Glutamatergic neuron (in vitro differentiated cells): ENCODE measurements around the gene QRICH1. TPM values are rescaled to one million over a fixed set of nuclear protein-coding genes. Genes with fewer than 3 reads are reported as not detected.
A peak's percentile ranks its signal among the peaks of the same experiment; 100 is the strongest.

Experiments used
- DNase-seq: peaks from one replicate; pipeline ENCODE4 v3.0.0; 2022
- H3K27ac Mint-ChIP-seq: one replicate; pipeline ENCODE4 v1.8.0; 2020; ENCODE audit warnings: mild to moderate bottlenecking, mixed read lengths, inconsistent platforms; ENCODE audit not compliant: unreplicated experiment
- H3K27me3 Mint-ChIP-seq: one replicate; pipeline ENCODE4 v1.8.0; 2020; ENCODE audit warnings: mild to moderate bottlenecking, moderate library complexity, mixed read lengths, inconsistent platforms; ENCODE audit not compliant: unreplicated experiment
- H3K36me3 Mint-ChIP-seq: one replicate; pipeline ENCODE4 v1.8.0; 2020; ENCODE audit warnings: mild to moderate bottlenecking, mixed read lengths, inconsistent platforms; ENCODE audit not compliant: unreplicated experiment
- H3K4me1 Mint-ChIP-seq: one replicate; pipeline ENCODE4 v1.8.0; 2020; ENCODE audit warnings: mild to moderate bottlenecking, low read depth, mixed read lengths, inconsistent platforms; ENCODE audit not compliant: unreplicated experiment
- H3K4me3 Mint-ChIP-seq: one replicate; pipeline ENCODE4 v1.8.0; 2020; ENCODE audit warnings: mild to moderate bottlenecking, mixed read lengths, inconsistent platforms; ENCODE audit not compliant: unreplicated experiment
- H3K9me3 Mint-ChIP-seq: one replicate; pipeline ENCODE4 v1.8.0; 2020; ENCODE audit warnings: mild to moderate bottlenecking, moderate library complexity, mixed read lengths, inconsistent platforms; ENCODE audit not compliant: unreplicated experiment
- CTCF ChIP-seq: fragments of 200-600 bp; sonication (generic); IDR thresholded peaks from one replicate; pipeline ENCODE4 v1.5.0; 2021; ENCODE audit not compliant: partially characterized antibody, unreplicated experiment
- total RNA-seq: library from RNA; stranded (reverse); fragmentation: NEBNext Ultra II Directional; extraction: Animal tissue kit (Norgen Biotek cat#: 25700); gene quantifications from one replicate; pipeline ENCODE4 v1.2.1, GENCODE V29; 2021; ENCODE audit not compliant: unreplicated experiment

QRICH1 gene
- total RNA-seq, 1 donor from 2014 or later, result 135 TPM

DNA sequence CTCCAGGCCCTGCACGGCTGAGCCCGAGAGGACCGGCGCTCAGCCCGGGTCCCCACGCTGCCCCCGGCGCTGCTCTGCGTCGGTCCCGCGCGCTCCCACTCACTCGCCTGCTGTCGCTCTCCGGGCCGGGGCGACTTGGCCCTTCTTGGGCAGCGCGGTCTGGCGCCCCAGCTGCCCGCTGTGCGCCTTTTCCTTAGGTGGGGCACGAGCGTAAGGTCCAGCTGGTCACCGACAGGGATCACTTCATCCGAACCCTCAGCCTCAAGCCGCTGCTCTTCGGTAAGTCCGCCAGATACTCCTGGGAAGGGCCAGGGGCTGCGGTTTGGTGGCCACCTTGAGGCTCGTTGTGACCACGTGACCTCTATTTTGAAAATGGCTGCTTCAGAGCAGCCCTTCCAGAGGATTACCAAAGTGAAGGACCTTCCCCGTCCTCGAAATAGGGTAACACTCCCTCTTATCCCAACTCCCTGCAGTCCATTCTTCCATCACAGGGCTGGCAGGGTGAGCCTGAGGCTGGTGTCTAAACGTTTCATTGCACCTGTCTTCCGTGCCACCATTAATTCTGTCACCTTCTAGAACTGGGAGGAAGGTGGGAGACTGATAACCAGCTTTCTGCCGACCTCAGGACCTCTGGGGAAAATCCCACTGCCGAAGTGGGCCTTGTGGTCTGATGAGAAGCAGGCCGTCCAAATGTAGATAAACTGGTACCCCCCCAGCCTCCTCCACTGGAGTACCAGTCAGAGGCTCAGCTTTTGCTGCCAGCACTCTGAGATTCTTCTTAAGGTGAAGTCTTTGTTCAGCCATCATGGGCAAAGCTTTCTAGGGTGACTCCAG lies 103.0 kb downstream of the QRICH1 start:
- no peak for TF ChIP-seq CTCF
- Mint-ChIP-seq H3K4me3 (peak overlapping the region; percentile 87), H3K27me3 (peaks cover 9% of the 10 kb centered on the region), H3K9me3 (peaks cover 3% of the 10 kb centered on the region), H3K27ac (peak overlapping the region; percentile 55), H3K4me1 (peaks cover 8% of the 10 kb centered on the region), H3K36me3 (no peaks in the 10 kb centered on the region)
- DNase-seq, result peak; percentile 32

DNA sequence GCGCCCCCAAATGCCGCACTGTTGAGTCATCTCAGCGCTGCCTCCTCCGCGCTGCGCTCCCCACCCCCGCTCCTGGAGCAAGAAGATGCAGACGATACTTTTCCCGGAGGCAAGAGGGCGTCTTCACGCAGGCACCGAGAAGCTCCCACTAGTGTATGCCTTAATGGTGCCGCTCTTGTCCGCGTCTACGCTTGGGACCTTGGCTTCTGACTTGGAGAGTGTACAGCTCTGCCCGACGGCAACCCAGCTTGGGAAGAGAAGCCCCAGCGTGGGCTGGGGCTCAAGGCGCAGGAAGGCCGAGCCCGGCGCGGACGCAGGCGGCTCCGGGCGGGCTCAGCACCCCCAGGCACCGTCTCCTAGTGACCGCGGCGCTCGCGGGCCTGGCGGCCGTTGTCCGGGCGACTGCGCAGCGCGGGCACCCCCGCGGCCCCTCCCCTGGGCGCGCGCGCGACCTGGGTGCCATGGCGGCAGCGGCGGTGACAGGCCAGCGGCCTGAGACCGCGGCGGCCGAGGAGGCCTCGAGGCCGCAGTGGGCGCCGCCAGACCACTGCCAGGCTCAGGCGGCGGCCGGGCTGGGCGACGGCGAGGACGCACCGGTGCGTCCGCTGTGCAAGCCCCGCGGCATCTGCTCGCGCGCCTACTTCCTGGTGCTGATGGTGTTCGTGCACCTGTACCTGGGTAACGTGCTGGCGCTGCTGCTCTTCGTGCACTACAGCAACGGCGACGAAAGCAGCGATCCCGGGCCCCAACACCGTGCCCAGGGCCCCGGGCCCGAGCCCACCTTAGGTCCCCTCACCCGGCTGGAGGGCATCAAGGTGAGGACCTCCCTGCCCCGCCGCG lies 103.9 kb downstream of the QRICH1 start, which contains the start of gene P4HTM:
TSS of gene P4HTM (plus strand) at position 446 of the 840 bp plus-strand sequence. CDS start at position 462, 16 bp downstream.
- H3K27ac Mint-ChIP-seq, result peak within 1 kb of the TSS; percentile 55
- no peaks in the 10 kb centered on the region for H3K36me3 Mint-ChIP-seq
- H3K9me3 Mint-ChIP-seq, result peaks cover 3% of the 10 kb centered on the region
- DNase-seq, result peak; percentile 73
- no peak for TF ChIP-seq CTCF
- peaks cover 9% of the 10 kb centered on the region for H3K27me3 Mint-ChIP-seq
- H3K4me1 Mint-ChIP-seq, result peaks cover 8% of the 10 kb centered on the region
- peak within 1 kb of the TSS; percentile 88 for H3K4me3 Mint-ChIP-seq

DNA sequence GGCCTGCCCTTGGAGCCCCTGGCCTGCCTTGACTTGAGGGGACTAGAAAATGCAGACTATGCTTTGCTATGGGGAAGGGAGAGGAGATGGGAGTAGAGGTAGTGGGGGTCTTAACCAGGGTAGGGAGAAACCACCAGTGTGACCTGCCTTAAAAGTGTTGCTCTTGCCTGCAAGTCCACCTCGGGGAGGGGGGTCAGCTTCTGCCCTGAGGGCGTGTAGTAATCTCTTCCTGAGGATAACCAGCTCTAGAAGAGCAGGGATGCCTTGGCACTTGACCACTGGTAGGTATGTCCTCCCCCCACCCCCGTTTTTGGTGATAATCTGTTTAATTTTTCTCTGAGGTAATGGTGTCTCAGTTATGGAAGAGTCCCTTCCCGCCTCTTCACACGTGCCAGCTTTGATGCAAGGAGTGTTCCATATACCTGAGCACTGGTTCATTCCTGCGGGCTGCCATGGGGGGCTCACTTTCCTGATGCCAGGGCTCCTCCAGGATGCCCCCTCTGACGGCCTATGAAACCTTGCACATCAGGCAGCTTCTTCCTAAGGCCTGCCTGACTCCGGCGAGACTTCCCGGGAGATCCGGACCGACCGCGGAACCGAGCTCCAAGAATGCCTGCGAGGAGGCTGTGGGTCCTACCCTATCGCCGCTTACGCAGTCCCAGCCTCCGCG lies 104.6 kb downstream of the QRICH1 start:
- Mint-ChIP-seq H3K27me3 (peaks cover 3% of the 10 kb centered on the region), H3K9me3 (peaks cover 3% of the 10 kb centered on the region), H3K4me1 (peaks cover 8% of the 10 kb centered on the region), H3K36me3 (no peaks in the 10 kb centered on the region), H3K4me3 (peak overlapping the region; percentile 88), H3K27ac (peak overlapping the region; percentile 53)
- TF ChIP-seq CTCF, result no peak
- DNase-seq, result no peak

DNA sequence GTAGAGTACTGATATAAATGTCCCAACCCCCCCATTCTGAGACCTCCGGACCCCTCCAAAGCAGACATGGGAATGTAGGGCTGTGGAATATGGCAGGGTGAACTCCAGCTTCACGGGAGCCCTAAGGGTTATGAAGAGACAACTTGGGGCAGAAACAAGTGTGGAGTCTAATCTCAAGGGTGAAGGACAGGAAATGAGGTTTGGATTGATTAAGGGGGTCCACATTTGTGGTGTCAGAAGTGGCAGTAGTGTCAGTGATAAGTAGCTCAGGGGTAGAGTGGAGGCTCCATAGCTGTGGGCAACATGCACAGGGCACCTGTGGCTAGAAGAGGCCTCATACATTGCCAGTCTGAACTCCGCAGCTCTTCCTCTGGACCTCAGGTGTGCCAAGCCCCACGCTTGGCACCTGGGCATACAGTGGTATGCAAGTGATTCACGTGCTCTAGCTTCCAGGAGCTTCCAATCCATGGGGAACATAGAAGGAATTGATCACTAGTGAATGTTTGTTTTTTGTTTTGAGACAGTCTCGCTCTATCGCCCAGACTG lies 108.0 kb downstream of the QRICH1 start:
- H3K4me3 Mint-ChIP-seq, result peak overlapping the region; percentile 0
- H3K9me3 Mint-ChIP-seq, result peaks cover 3% of the 10 kb centered on the region
- TF ChIP-seq CTCF, result no peak
- DNase-seq, result no peak
- H3K36me3 Mint-ChIP-seq, result no peaks in the 10 kb centered on the region
- no peak overlapping the region for H3K27ac Mint-ChIP-seq
- H3K4me1 Mint-ChIP-seq, result peaks cover 8% of the 10 kb centered on the region
- peaks cover 3% of the 10 kb centered on the region for H3K27me3 Mint-ChIP-seq
